Keratinocyte (primary cell): ENCODE data around the gene TRIM47. TPM values are rescaled to one million over a fixed set of nuclear protein-coding genes. Genes with fewer than 3 reads are reported as not detected.

Source experiments
- DNase-seq: peaks from one replicate; pipeline ENCODE4 v3.0.0-alpha.2; 2011; ENCODE audit warnings: low read depth, missing footprints, low spot score
- FAIRE-seq: peaks from 2 replicates; lab custom pipeline; 2011; peaks lifted over from hg19 to GRCh38; lab: Jason Lieb, UNC
- H2AFZ ChIP-seq: 2 replicates; pipeline ENCODE4 v1.6.0; 2012; ENCODE audit warnings: low read length, control low read depth, inconsistent platforms; ENCODE audit not compliant: control insufficient read depth
- H3K27ac ChIP-seq: 2 replicates; pipeline ENCODE4 v1.5.1; 2011; ENCODE audit warnings: low read length; ENCODE audit not compliant: control insufficient read depth, insufficient read depth
- H3K27me3 ChIP-seq: 3 replicates; pipeline ENCODE4 v1.6.0; 2011; ENCODE audit warnings: low read length; ENCODE audit not compliant: control insufficient read depth, insufficient read depth; ENCODE audit errors: extremely low read depth
- H3K36me3 ChIP-seq, 2 experiments: 2 replicates in 1 of 2; 3 replicates in 1 of 2; pipeline ENCODE4 v1.5.1; 2011; ENCODE audit warnings: low read length in 2 of 2, mild to moderate bottlenecking in 1 of 2; ENCODE audit not compliant: control insufficient read depth in 2 of 2, insufficient read depth in 2 of 2; ENCODE audit errors: extremely low read depth in 1 of 2
- H3K4me1 ChIP-seq: 3 replicates; pipeline ENCODE4 v1.5.1; 2011; ENCODE audit warnings: low read length; ENCODE audit not compliant: control insufficient read depth, insufficient read depth; ENCODE audit errors: extremely low read depth
- H3K4me2 ChIP-seq: 3 replicates; pipeline ENCODE4 v1.6.0; 2011; ENCODE audit warnings: low read depth, low read length; ENCODE audit not compliant: control insufficient read depth, insufficient read depth; ENCODE audit errors: extremely low read depth
- H3K4me3 ChIP-seq, 3 experiments: fragments of 200-600 bp in 1 of 3; sonication (generic) in 1 of 3; 2 replicates in 2 of 3; 3 replicates in 1 of 3; pipeline ENCODE4 v1.5.1; 2011 to 2016; ENCODE audit warnings: low read length in 3 of 3, mild to moderate bottlenecking in 3 of 3, control low read depth in 2 of 3, inconsistent platforms in 1 of 3, low read depth in 1 of 3, mixed read lengths in 1 of 3, mixed run types in 1 of 3, moderate library complexity in 1 of 3; ENCODE audit not compliant: control insufficient read depth in 2 of 3, insufficient read depth in 2 of 3; ENCODE audit errors: extremely low read depth in 1 of 3
- H3K79me2 ChIP-seq: 2 replicates; pipeline ENCODE4 v1.6.0; 2012; ENCODE audit warnings: low read length; ENCODE audit not compliant: control insufficient read depth, insufficient read depth
- H3K9ac ChIP-seq: 3 replicates; pipeline ENCODE4 v1.6.0; 2011; ENCODE audit warnings: low read length; ENCODE audit not compliant: control insufficient read depth, insufficient read depth; ENCODE audit errors: extremely low read depth
- H3K9me1 ChIP-seq: 3 replicates; pipeline ENCODE4 v1.6.0; 2011; ENCODE audit warnings: low read length; ENCODE audit not compliant: control insufficient read depth, insufficient read depth; ENCODE audit errors: extremely low read depth
- H3K9me3 ChIP-seq: 2 replicates; pipeline ENCODE4 v1.5.1; 2012; ENCODE audit warnings: low read depth, low read length; ENCODE audit not compliant: control insufficient read depth
- H4K20me1 ChIP-seq: 3 replicates; pipeline ENCODE4 v1.6.0; 2011; ENCODE audit warnings: low read length; ENCODE audit not compliant: control insufficient read depth, insufficient read depth; ENCODE audit errors: extremely low read depth
- EZH2 ChIP-seq: IDR thresholded peaks from one replicate; pipeline ENCODE4 v1.6.1; 2012; ENCODE audit warnings: inconsistent platforms, mild to moderate bottlenecking, low read length, moderate library complexity
- dilution Hi-C: fragments of 300-500 bp; cut with MboI; formaldehyde crosslinking; loops from one replicate; pipeline ENCODE4 v1.7.0; 2020; ENCODE audit warnings: low sequenced_read_pairs; ENCODE audit not compliant: extremely low pct_ligation_motif_present
- polyA plus RNA-seq, 5 experiments: library from polyadenylated mRNA; depleted of rRNA in 3 of 5; stranded (reverse) in 3 of 5; stranded (forward) in 1 of 5; unstranded in 1 of 5; fragments of >200 nt; gene quantifications; 1 replicate in 1 of 5; 2 replicates in 3 of 5; 3 replicates in 1 of 5; pipeline versions ENCODE4 v1.2.1 to v1.2.3, GENCODE V29; 2011 to 2012; ENCODE audit warnings: missing spikeins in 2 of 5, low read depth in 1 of 5, low replicate concordance in 1 of 5
- TF ChIP-seq, protein P1 (sequence below), 3 experiments: IDR thresholded peaks in 1 of 3; conservative IDR thresholded peaks in 1 of 3; optimal IDR thresholded peaks in 1 of 3; 2 replicates in 2 of 3; 3 replicates in 1 of 3; pipeline versions ENCODE3 to v1.5.1; 2011; ENCODE audit warnings: low read length in 3 of 3, mild to moderate bottlenecking in 3 of 3, moderate library complexity in 2 of 3, control low read depth in 1 of 3, inconsistent platforms in 1 of 3; ENCODE audit not compliant: insufficient read depth in 2 of 3; ENCODE audit errors: extremely low read depth in 1 of 3

The TRIM47 gene
- polyA plus RNA-seq, 1 donor (not counting 4 experiments of a cell fraction or from before 2014, with no cell fraction given) = 9.4 TPM

DNA sequence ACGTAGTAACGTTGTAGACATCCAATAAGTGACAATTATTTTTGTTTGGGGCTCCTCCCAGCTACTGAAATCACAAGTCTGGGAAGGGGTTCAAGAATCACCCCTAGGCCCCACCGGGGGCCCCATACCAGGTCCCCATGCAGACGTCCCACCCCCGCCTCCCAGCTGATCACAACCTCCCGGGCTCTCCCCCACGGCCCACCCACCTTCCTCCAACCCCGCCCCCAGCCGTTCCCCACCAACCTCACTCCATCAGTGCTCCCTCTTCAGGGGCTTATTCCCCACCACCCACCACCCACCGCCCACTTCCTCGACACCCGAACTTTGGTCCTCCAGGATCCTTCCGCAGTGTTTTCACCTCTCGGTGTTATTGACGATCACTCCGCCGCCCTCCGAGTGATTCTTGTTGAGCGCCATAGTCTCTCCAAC, 23.5 kb downstream of the TRIM47 start:
- Histone ChIP-seq H3K4me1 (peaks cover 22% of the 10 kb centered on the region), H3K36me3 (peaks cover 9 to 11% of the 10 kb centered on the region in 2 experiments), H3K27me3 (no peaks in the 10 kb centered on the region), H3K27ac (peak overlapping the region; percentile 88), H4K20me1 (no peaks in the 10 kb centered on the region), H3K9ac (peak overlapping the region; percentile 84), H3K9me1 (no peaks in the 10 kb centered on the region), H2AFZ (peak overlapping the region; percentile 64), H3K4me3 (peak overlapping the region; percentile 77 to 92 (median 89)), H3K79me2 (peaks cover 15% of the 10 kb centered on the region), H3K9me3 (no peaks in the 10 kb centered on the region), H3K4me2 (peak overlapping the region; percentile 100)
- TF ChIP-seq EZH2 = no peak
- TF ChIP-seq, protein P1, sequence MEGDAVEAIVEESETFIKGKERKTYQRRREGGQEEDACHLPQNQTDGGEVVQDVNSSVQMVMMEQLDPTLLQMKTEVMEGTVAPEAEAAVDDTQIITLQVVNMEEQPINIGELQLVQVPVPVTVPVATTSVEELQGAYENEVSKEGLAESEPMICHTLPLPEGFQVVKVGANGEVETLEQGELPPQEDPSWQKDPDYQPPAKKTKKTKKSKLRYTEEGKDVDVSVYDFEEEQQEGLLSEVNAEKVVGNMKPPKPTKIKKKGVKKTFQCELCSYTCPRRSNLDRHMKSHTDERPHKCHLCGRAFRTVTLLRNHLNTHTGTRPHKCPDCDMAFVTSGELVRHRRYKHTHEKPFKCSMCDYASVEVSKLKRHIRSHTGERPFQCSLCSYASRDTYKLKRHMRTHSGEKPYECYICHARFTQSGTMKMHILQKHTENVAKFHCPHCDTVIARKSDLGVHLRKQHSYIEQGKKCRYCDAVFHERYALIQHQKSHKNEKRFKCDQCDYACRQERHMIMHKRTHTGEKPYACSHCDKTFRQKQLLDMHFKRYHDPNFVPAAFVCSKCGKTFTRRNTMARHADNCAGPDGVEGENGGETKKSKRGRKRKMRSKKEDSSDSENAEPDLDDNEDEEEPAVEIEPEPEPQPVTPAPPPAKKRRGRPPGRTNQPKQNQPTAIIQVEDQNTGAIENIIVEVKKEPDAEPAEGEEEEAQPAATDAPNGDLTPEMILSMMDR (optimal IDR thresholded peaks at IDR 0.05 in 1 of 3, IDR thresholded peaks at IDR 0.05 in 1 of 3, conservative IDR thresholded peaks at IDR 0.05 in 1 of 3; ENCODE audit: extremely low read depth in 1 of 3, insufficient read depth in 2 of 3, low read length in 3 of 3) = no peak
- no peak for FAIRE-seq
- dilution Hi-C loops = no loop called here
- DNase-seq = no peak

DNA sequence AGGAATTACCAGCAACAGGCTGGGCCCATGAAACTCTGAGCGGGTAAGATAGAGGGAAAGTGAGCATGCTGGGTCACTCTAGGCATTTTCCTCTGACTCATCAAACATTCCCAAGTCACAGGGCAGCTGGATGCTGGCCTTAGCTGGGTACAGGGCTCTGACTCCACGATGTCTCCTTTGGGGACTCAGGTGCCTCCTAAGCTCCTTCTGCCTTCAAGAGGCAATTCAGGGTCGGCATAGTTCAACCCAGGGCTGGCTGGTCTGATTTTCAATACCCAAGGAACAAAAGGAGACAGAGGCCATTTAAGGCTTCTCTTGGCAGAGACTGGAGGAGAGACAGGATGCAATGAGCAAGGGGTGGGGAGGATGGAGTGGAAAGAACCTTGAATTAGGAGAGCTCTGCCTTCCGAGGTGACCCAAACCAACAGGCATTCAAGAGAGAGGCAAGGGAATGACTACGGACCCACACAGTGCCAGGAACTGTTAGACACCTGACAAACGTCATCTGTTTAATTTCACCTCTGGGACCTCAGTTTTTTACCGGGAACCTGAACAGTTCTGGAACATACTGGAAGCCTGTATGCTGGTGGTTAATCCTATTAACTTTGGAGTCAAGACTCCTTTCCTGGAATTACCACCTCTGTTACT, 24.2 kb downstream of the TRIM47 start:
- H4K20me1 ChIP-seq = no peaks in the 10 kb centered on the region
- H3K4me2 ChIP-seq = peak overlapping the region; percentile 100
- peaks cover 22% of the 10 kb centered on the region for H3K4me1 ChIP-seq
- no peaks in the 10 kb centered on the region for H3K9me3 ChIP-seq
- H3K9ac ChIP-seq = peak overlapping the region; percentile 84
- TF ChIP-seq EZH2 = no peak
- TF ChIP-seq, protein P1 (optimal IDR thresholded peaks at IDR 0.05 in 1 of 3, IDR thresholded peaks at IDR 0.05 in 1 of 3, conservative IDR thresholded peaks at IDR 0.05 in 1 of 3; ENCODE audit: extremely low read depth in 1 of 3, insufficient read depth in 2 of 3, low read length in 3 of 3) = no peak
- peak overlapping the region; percentile 77 to 92 (median 89) for H3K4me3 ChIP-seq
- no peak overlapping the region for H2AFZ ChIP-seq
- no peaks in the 10 kb centered on the region for H3K27me3 ChIP-seq
- FAIRE-seq (no peak), DNase-seq (no peak)
- H3K36me3 ChIP-seq = peaks cover 9 to 17% of the 10 kb centered on the region in 2 experiments
- no peaks in the 10 kb centered on the region for H3K9me1 ChIP-seq
- H3K27ac ChIP-seq = peak overlapping the region; percentile 88
- H3K79me2 ChIP-seq = peaks cover 15% of the 10 kb centered on the region
- dilution Hi-C loops = no loop called here
